ENCODE data around the gene PTPRK.
"Not testable (repeated sequence)": the region's sequence is repeated elsewhere in the genome, so short reads cannot be mapped to it uniquely, and the experiment has no call there.

PTPRK gene

DNA sequence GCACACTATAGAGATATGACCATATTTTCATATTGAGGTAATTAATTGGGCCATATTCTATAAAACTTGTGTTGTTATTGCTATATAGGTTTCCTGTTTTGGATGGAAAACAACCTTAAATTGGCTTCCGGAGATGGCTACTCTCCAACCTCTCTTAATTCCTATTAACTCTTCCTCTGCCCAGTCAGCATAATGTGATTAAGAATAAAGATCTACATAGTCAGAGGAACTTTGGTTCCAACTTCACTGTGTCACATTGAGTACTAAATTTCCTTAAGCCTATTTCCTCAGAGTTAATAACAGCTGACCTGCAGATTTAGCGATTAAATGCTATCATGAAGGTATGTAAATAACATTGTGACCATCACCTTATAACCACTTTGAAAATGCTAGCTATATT is 67.7 kb downstream of the PTPRK start:
- Mint-ChIP-seq H3K36me3 (no peaks in the 10 kb centered on the region), H3K27ac (no peak overlapping the region), H3K4me3 (no peak overlapping the region), H3K9me3 (no peaks in the 10 kb centered on the region), H3K4me1 (no peaks in the 10 kb centered on the region)
- DNase-seq (ENCODE audit: low spot score in 2 of 2), result no peak
- no peak for ATAC-seq

DNA sequence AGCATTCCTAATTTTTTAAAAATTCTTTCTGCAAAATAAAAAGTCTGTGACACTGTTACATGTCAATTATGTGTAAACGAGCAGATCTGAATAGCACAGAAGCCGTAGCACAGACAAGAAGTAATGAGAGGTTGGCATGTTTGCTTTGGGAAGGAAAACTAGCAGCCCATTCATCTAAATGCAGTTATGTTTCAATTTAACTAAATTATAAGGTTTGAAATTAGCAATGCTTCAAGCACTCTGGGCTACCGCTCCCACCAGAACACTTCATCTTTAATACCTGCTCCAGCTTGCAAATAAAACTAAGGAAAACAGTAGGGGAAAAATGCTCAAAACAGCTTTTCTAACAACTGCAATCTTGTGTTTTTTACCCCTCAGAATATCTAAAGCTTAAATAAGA is 73.9 kb downstream of the PTPRK start:
- Mint-ChIP-seq H3K4me1 (no peaks in the 10 kb centered on the region), H3K27ac (no peak overlapping the region), H3K36me3 (no peaks in the 10 kb centered on the region)

DNA sequence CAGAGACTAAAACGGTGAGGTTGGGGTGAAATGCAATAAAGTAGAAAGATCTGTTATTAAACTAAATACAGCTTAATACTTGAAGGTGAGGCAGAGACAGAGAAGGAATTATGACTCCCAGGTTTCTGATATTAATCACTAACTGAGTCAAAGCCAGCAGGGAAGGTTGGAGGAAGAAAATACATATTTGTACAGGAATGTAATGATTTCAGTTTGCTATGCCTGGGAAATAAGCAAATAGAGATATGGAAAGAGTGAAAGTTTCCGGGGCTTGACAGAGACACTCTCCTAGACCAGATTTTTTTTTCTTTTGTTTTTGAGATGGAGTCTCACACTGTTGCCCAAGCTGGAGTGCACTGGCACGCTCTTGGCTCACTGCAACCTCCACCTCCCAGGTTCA is 76.8 kb downstream of the PTPRK start:
- H3K4me1 Mint-ChIP-seq, result no peaks in the 10 kb centered on the region
- no peak overlapping the region for H3K4me3 Mint-ChIP-seq
- DNase-seq (ENCODE audit: low spot score in 2 of 2) (no peak), ATAC-seq (no peak)
- H3K9me3 Mint-ChIP-seq, result no peaks in the 10 kb centered on the region
- no peak overlapping the region for H3K27ac Mint-ChIP-seq
- no peaks in the 10 kb centered on the region for H3K36me3 Mint-ChIP-seq

More for the DNA sequence above, 73.9 kb downstream of the PTPRK start:
- Mint-ChIP-seq H3K9me3 (no peaks in the 10 kb centered on the region), H3K4me3 (no peak overlapping the region)
- DNase-seq (ENCODE audit: low spot score in 2 of 2), result no peak
- no peak for ATAC-seq

DNA sequence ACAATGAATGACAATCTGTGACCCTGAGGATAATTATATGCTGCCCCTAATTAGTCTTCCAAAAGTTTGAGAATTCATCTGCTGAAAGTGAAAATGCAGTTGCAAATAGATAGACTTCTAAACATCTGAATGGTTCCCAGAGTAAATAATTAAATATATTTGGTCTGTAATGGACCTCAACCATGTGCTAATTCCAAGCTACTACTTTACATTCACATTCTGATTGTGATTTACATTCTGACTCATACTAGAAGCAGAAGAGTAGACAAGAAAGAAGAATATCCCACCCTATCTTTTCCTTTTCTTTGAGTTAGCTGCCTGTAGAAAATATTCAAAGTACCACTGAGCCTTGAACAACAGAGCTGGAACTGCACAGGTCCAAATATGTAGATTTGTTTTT is 80.8 kb downstream of the PTPRK start:
- H3K4me1 Mint-ChIP-seq, result no peaks in the 10 kb centered on the region
- H3K4me3 Mint-ChIP-seq, result no peak overlapping the region
- no peak overlapping the region for H3K27ac Mint-ChIP-seq
- H3K36me3 Mint-ChIP-seq, result no peaks in the 10 kb centered on the region
- DNase-seq (ENCODE audit: low spot score in 2 of 2) (no peak), ATAC-seq (no peak)
- H3K9me3 Mint-ChIP-seq, result peaks cover 2% of the 10 kb centered on the region

DNA sequence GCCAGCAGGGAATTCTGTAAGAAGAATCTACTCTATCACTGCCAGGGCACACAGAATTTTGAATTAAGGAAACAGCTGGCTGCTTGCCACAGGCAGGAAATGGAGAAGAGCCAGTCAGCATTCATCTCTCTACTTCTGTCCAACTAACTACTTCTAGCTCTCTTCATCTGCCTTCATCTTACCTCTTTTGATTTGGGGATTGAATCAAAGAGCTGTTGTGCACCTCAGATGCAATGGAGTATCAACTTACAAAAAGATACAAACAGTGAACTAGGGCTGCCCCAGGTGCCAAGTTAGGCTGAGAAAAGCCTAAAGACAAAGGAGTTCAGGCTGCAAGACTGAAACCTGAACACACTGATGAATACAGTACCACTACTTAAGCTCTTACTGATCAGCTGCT is 82.0 kb downstream of the PTPRK start:
- H3K4me3 Mint-ChIP-seq, result no peak overlapping the region
- no peak for ATAC-seq
- peaks cover 2% of the 10 kb centered on the region for H3K9me3 Mint-ChIP-seq
- no peak for DNase-seq (ENCODE audit: low spot score in 2 of 2)
- no peak overlapping the region for H3K27ac Mint-ChIP-seq
- H3K36me3 Mint-ChIP-seq, result no peaks in the 10 kb centered on the region
- no peaks in the 10 kb centered on the region for H3K4me1 Mint-ChIP-seq

DNA sequence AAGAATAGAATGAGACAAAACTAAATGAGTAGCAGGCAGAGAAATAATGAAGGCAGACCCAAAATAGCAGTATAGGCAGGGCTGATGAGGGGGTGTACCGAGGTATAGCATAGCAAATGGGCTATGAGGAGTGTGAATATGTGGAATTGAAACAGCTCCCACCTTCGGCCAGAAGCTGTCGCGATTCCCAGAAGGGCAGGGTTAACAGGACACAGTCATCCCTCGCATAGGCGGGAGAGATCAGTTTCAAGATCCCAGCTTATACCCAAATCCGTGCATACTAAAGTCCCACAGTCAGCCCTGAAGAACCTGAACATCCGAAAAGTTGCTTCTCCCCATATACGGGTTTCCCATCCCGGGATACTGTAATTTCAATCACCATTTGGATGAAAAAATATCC is 82.7 kb downstream of the PTPRK start:
- Mint-ChIP-seq H3K9me3 (peaks cover 2% of the 10 kb centered on the region), H3K4me1 (no peaks in the 10 kb centered on the region), H3K4me3 (no peak overlapping the region), H3K27ac (no peak overlapping the region), H3K36me3 (no peaks in the 10 kb centered on the region)
- no peak for ATAC-seq
- DNase-seq (ENCODE audit: low spot score in 2 of 2), result no peak

DNA sequence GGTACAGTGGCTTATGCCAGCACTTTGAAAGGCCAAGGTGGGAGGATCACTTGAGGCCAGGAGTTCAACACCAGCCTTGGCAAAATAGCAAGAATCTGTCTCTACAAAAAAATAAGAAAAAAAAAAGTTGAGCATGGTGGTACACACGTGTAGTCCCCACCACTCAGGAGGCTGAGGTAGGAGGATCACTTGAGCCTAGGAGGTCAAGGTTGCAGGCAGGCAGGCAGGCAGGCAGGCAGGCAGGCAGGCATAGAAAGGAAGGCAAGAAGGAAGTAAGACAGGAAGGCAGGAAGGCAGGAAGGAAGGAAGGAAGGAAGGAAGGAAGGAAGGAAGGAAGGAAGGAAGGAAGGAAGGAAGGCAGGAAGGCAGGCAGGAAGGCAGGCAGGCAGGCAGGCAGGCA is 85.6 kb downstream of the PTPRK start:
- H3K4me1 Mint-ChIP-seq; DNase-seq (ENCODE audit: low spot score in 2 of 2); H3K9me3 Mint-ChIP-seq; H3K4me3 Mint-ChIP-seq; ATAC-seq; H3K27ac Mint-ChIP-seq; H3K36me3 Mint-ChIP-seq: not testable (repeated sequence)

DNA sequence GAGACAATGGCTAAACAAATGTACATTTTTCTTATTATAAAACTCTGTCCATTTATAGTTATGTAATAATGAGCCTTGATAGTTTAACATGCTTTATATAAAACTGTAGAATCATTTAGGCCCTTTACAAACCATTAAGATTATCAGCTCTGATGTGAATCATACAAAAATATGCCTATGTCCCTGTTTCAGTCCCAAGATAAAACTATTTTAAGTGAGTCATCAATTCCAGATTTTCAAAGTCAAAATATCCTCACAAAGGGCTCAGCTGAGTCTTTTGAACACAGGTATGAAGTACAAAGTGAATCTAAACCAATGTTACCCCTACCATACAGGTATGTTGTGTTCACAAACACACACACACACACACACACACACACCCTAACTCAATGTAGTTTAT is 88.0 kb downstream of the PTPRK start:
- Mint-ChIP-seq H3K4me1 (no peaks in the 10 kb centered on the region), H3K9me3 (peaks cover 2% of the 10 kb centered on the region), H3K4me3 (no peak overlapping the region), H3K27ac (no peak overlapping the region), H3K36me3 (no peaks in the 10 kb centered on the region)
- ATAC-seq (no peak), DNase-seq (ENCODE audit: low spot score in 2 of 2) (no peak)

DNA sequence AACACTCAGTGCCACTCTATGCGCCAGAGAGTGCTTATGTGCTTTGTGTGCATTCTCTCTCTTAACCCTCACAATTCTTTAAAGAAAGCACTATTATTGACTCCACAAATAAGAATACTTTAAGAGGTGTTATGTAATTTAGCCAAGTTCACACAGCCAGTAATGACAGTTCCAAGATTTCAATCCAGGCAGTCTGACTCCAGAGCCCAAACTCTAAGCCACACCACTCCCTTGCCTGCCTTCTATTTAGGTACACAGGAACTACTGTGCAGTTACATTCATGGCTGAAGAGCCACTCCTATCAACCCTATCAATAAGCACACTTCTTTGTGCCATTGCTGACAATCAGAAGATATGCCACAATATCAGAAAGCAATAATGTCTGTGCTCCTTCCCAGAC is 93.3 kb downstream of the PTPRK start:
- H3K4me1 Mint-ChIP-seq, result no peaks in the 10 kb centered on the region
- no peak for ATAC-seq
- no peak for DNase-seq (ENCODE audit: low spot score in 2 of 2)
- H3K36me3 Mint-ChIP-seq, result no peaks in the 10 kb centered on the region
- no peaks in the 10 kb centered on the region for H3K9me3 Mint-ChIP-seq
- H3K4me3 Mint-ChIP-seq, result no peak overlapping the region
- H3K27ac Mint-ChIP-seq, result no peak overlapping the region

DNA sequence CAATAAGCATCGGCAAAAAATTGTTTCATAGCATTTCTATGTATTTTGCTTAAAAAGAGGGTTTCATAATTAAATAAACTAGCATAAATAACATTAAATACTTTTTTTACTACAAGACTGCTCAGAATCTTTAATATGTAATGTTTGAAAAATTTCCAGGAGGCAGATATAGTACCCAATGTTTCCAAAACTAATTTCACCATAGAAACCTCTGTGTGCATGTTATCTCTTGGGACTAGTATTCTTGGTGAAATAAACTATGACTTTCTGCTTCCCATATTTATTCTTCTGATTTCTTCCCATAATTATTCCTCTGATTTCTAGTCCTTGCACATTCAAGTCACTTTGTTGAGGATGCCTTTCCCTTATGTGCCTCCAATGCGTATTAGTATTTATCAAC is 94.5 kb downstream of the PTPRK start:
- Mint-ChIP-seq H3K9me3 (no peaks in the 10 kb centered on the region), H3K4me3 (no peak overlapping the region), H3K27ac (no peak overlapping the region), H3K4me1 (no peaks in the 10 kb centered on the region), H3K36me3 (no peaks in the 10 kb centered on the region)
- no peak for ATAC-seq
- DNase-seq (ENCODE audit: low spot score in 2 of 2), result no peak

DNA sequence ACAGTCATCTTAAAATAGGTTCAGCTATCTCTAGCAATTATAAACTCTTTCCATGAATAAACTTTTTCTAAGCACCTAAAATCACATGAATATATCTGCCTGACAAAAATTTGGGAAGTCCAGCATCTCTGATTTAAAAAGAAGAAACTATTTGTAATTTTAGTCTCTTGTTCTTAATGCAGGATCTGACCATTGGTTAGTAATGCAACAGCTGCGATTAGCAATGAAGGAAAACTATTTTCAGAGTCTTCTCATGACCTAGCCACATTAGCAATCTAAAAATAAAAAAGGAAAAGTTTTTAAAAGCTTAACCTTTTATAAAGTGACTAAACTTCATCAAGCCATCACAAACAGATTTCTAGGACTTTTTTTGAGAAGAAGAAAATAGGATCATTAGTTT is 97.5 kb downstream of the PTPRK start:
- Mint-ChIP-seq H3K4me1 (no peaks in the 10 kb centered on the region), H3K4me3 (no peak overlapping the region), H3K27ac (no peak overlapping the region), H3K36me3 (no peaks in the 10 kb centered on the region), H3K9me3 (no peaks in the 10 kb centered on the region)
- ATAC-seq (no peak), DNase-seq (ENCODE audit: low spot score in 2 of 2) (no peak)

DNA sequence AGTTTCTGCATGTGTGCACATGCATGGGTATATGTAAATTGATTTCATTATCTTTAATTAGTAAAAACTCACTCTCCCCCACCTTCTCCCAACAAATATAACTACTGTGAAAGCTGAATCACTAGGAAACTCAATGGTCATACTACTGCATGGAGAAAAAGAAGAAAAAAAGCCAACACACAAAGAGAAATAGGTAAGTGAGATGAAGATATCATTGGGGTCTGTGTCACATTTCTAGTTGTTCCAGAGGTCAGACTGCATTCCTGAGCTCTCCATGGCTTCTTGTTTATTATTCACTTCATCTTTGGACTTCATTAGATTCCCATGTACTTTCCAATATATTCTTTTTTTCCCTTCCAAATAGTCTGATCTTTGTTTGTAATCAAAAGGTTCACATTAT is 98.2 kb downstream of the PTPRK start:
- Mint-ChIP-seq H3K27ac (no peak overlapping the region), H3K4me1 (no peaks in the 10 kb centered on the region), H3K4me3 (no peak overlapping the region), H3K36me3 (no peaks in the 10 kb centered on the region), H3K9me3 (no peaks in the 10 kb centered on the region)
- no peak for ATAC-seq
- no peak for DNase-seq (ENCODE audit: low spot score in 2 of 2)

DNA sequence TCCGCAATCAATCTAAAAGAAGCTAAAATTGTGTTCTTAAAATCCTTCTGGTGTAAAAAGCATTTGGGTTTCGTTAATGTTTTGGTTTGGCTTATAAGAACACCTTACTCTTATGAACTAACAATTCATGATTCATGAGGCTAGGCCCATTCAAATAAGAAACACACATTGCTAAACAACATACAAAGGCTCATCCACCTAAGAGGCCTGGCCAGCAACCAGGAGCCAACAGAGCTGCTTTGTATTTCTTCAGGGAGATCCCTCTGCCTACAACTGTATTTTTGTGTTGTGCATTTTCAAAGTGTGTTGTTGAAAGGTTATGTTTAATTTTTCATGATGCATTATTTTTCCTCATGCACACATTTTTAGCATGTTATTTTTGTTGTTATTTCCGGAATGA is 98.6 kb downstream of the PTPRK start:
- DNase-seq (ENCODE audit: low spot score in 2 of 2) (no peak), ATAC-seq (no peak)
- H3K36me3 Mint-ChIP-seq, result no peaks in the 10 kb centered on the region
- H3K4me1 Mint-ChIP-seq, result no peaks in the 10 kb centered on the region
- H3K27ac Mint-ChIP-seq, result no peak overlapping the region
- no peak overlapping the region for H3K4me3 Mint-ChIP-seq
- H3K9me3 Mint-ChIP-seq, result no peaks in the 10 kb centered on the region

DNA sequence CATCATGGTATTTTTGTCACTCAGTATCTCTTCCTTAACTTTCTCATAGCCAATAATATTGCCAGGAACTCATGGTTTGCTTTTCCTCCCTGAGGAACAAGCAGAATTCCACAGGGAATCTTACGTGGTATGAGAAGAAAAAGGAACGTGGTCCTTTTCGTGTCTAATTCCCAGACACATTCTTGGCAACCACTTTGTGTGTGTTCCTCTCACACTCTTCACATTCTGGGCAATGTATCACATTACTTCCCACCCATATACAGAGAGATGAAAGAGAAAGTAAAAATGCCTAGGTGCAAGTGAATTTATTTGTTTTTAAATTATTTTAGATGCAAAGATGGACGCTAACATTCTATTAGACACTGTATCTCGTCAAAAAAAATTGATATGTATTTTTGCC is 102.7 kb downstream of the PTPRK start:
- H3K4me3 Mint-ChIP-seq, result no peak overlapping the region
- no peak overlapping the region for H3K27ac Mint-ChIP-seq
- H3K36me3 Mint-ChIP-seq, result no peaks in the 10 kb centered on the region
- no peak for ATAC-seq
- DNase-seq (ENCODE audit: low spot score in 2 of 2), result no peak
- H3K9me3 Mint-ChIP-seq, result no peaks in the 10 kb centered on the region
- no peaks in the 10 kb centered on the region for H3K4me1 Mint-ChIP-seq

DNA sequence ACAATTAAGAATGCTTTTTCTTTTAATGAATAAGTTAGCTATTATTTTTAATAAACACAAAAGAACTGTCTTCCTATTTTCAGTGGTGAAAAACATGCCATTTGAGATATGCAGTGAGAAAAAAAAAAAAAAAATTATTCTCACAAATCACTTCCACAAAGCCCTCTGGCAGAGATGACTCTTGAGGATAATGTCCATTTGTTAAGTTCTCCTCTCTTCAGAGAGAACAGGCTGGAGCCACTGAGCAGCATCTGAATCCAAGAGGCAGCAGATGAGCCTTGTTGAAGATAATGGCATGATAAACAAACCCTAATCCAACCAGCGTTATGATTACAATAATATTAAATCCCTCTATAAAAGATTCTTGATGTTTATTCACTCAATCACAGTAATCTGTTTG is 105.0 kb downstream of the PTPRK start:
- H3K9me3 Mint-ChIP-seq, result no peaks in the 10 kb centered on the region
- no peak overlapping the region for H3K4me3 Mint-ChIP-seq
- H3K4me1 Mint-ChIP-seq, result no peaks in the 10 kb centered on the region
- ATAC-seq, result no peak
- H3K36me3 Mint-ChIP-seq, result no peaks in the 10 kb centered on the region
- DNase-seq (ENCODE audit: low spot score in 2 of 2), result no peak
- H3K27ac Mint-ChIP-seq, result no peak overlapping the region

DNA sequence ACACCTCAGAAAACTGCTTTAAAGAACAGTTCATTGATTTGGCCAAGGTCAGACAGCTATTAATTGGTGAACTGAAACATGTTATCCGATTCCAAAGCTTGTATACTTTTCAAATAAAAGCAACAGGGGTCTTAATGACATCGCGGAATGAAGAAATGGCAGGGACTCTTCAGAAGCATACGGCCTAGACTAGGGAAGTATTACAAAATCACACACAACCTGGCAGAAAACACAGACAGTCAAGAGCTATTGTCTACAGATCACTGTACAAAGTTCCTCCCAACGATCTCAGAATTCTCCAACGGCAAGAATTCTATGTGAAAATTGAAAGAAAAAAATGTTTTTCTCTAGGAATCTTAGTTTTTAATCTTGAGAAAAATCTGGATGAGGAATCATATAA is 105.5 kb downstream of the PTPRK start:
- Mint-ChIP-seq H3K36me3 (no peaks in the 10 kb centered on the region), H3K4me3 (no peak overlapping the region), H3K27ac (no peak overlapping the region), H3K4me1 (no peaks in the 10 kb centered on the region), H3K9me3 (no peaks in the 10 kb centered on the region)
- ATAC-seq (no peak), DNase-seq (ENCODE audit: low spot score in 2 of 2) (no peak)

DNA sequence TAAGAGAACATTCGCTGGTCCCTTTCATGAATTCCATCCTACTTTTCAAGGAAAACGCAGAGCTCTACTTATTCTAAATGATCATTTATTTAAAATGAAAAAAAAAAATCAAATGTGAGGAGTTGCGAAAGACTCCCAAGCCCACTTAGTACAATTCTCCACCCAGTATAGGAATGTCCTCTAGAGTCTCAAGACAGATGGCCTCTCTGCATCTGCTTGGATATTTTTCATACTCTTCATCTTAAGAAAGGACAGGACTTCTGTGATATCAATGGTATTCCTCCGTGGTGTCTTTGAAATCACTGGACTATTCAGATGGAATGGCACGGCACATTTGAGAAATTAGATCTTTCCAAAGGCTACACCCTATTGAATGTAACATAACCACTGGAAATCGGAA is 107.1 kb downstream of the PTPRK start:
- Mint-ChIP-seq H3K4me1 (no peaks in the 10 kb centered on the region), H3K27ac (no peak overlapping the region), H3K36me3 (no peaks in the 10 kb centered on the region), H3K9me3 (no peaks in the 10 kb centered on the region), H3K4me3 (no peak overlapping the region)
- DNase-seq (ENCODE audit: low spot score in 2 of 2) (no peak), ATAC-seq (no peak)
